ENCODE data around the gene KMT2B.
"Not testable (repeated sequence)": the region's sequence is repeated elsewhere in the genome, so short reads cannot be mapped to it uniquely, and the experiment has no call there.

The KMT2B gene

GRCh38 chr19:35757231-35757748, 39.5 kb downstream of the KMT2B start:
- DNase-seq = peak; percentile 92

DNA sequence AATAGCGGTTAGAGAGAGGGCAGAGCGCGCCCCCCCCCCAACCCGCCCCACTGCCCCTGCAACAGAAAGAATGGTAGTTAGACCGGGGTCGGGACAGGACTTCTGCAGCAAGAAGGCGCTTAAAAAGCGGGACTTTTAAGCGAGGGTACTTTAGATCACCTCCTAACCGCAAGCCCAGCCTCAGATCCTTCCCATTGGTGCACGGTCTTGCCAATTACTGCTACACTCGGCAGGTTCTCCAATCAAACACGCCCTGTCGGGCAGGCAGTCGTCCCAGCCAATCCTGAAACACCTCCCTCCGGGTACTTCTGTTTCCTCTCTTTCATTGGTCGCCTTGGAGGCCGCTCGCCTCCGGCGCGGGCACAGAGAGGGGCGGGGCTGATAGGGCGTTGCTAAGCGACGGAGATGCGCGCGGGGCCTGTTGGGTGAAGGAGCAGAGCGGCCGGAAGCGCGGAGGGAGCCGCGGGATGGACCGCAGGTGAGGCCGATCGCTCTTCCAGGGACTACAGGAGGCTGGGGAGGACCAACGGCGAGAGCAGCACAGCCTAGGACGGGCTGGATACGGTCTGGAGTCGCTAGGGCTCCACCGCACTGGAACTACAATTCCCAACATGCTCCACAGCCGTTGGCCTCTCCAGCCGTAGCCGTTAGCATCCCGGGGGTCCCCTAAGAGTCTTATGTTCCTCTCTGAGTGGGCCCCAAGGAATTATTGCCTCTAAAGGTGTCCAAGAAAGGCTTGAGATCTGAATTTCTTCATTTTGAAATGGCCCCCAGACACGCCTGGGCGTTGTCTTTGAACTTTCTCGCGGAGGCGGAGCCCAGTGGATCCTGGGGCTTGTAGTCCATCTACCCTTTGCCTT, 40.2 kb downstream of the KMT2B start, which contains the start of gene PROSER3:
Gene PROSER3 (plus strand): TSS at position 428 of the 860 bp plus-strand sequence. CDS start 40 bp downstream, at position 468.
- DNase-seq = peak; percentile 100

- no peak for DNase-seq
Observed at GRCh38 chr19:35759697-35760096, 41.9 kb downstream of the KMT2B start.

GRCh38 chr19:35760711-35761349, 43.0 kb downstream of the KMT2B start:
- DNase-seq = no peak

GRCh38 chr19:35764432-35765315, 46.9 kb downstream of the KMT2B start:
- DNase-seq = no peak

DNA sequence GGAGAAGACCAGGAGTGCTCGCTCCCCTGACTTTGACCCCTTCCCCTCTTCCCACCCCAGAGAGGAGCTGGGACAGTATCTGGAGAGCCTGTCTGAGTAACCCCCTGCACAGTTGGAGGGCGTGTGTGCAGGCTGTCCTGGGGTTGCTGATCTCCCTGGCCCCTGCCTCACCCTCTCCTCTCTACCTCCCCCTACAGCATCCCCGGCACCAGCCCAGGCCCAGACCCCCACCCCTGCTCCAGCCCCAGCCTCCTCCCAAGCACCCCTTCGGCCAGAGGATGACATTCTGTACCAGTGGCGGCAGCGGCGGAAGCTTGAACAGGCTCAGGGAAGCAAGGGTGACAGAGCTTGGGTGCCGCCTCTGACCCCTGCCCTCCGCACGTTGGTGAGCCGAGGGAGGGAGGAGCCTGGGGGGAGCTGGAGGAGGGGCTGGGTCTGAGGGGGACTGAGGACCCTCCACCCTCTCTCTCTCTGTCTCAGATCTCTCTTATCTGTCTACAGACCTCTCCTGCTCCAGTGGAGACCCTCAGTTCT, 48.8 kb downstream of the KMT2B start:
- no peak for DNase-seq

DNA sequence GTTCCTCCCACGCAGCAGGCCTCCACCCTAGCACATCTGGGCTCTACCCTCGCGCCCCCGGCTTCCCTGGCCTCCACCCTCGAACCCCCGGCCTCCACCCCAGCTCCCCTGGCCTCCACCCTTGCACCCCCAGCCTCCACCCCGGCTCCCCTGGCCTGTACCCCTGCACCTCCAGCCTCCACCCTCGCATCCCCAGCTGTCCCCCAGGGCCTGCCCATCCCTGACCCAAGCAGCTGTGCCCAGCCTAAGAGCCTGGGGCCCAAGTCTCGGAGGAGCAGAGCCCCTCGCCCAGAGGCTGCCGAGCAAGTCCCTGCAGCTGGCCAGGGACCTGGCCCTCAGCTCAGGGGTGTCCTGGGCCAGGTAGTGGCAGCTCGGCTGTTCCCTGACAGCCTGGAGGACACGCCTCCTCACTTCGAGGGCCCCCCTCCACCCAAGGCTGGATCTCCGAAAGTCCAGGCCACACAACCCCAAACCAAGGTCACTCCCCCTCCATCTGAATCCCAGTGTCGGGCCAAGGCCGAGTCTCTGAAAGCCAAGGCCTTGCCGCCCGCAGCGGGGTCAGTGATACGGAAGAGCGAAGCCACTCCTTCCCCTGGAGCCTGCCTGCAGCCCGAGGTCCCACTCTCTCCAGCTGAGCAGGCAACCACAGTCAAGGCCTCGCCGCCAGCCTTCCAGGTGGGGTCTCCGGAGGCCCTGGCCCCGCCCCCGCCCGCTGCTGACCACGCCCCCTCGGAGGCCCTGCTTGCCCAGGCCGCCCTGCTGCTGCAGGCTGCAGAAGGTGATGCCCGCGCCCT, 49.7 kb downstream of the KMT2B start:
- DNase-seq = no peak

DNA sequence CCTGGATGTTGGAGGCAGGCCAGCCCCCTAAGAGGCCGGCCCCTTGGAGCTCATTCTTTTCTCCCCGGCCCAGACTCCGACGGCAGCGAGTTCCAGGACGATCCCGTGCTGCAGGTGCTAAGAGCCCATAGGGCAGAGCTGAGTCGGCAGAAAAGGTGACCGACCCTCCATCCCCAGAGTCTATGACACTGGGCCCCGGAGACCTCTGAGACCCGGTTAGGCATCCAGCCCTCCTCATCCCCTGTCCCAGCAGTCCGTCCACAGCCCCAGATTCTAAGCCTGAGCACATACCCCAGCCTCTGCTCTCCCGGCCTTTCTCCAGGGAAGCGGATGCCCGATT, 50.2 kb downstream of the KMT2B start:
- DNase-seq = no peak

DNA sequence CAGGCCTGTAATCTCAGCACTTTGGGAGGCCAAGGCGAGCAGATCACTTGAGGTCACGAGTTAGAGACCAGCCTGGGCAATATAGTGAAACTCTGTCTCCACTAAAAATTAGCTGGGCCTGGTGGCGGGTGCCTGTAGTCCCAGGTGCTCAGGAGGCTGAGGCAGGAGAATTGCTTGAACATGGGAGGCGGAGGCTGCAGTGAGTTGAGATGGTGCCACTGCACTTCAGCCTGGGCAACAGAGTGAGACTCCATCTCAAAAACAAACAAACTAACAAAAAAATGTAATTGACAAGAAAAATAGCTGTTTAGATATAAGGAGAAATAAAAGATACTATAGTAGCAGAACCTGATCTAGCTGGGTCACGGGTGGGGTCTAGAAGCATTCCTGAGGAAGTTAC, 54.6 kb downstream of the KMT2B start:
- DNase-seq = not testable (repeated sequence)

DNA sequence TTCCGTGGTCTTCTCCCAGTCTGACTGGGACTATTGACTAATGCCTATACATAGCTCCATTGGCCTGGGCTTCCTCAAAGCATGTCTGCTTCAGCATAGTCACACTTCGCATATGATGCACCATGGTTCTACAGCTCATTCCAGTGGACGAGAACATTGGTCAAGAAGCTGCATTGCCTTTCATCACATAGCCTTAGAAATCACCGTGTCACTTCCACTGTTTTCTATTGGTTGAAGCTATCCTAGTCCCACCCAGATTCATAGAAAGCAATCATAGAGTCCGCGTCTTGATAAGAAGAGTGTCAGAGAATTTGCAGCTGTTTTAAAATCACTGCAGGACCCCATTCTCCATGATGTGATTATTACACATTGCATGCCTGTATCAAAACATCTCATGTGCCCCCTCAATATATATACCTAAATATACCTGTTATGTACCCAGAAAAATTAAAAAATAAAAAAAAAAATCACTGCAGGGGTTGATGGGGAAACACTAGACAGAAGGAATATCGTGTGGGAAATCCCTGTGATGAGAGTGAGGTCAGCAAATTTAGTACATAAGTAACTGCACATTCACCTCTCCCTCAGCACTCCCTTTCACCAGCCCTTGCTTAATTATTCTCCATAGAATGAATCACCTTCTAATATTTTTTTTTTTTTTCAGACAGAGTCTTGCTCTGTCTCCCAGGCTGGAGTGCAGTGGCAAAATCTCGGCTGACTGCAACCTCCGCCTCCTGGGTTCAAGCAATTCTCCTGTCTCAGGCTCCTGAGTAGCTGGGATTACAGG, 55.4 kb downstream of the KMT2B start:
- no peak for DNase-seq

DNA sequence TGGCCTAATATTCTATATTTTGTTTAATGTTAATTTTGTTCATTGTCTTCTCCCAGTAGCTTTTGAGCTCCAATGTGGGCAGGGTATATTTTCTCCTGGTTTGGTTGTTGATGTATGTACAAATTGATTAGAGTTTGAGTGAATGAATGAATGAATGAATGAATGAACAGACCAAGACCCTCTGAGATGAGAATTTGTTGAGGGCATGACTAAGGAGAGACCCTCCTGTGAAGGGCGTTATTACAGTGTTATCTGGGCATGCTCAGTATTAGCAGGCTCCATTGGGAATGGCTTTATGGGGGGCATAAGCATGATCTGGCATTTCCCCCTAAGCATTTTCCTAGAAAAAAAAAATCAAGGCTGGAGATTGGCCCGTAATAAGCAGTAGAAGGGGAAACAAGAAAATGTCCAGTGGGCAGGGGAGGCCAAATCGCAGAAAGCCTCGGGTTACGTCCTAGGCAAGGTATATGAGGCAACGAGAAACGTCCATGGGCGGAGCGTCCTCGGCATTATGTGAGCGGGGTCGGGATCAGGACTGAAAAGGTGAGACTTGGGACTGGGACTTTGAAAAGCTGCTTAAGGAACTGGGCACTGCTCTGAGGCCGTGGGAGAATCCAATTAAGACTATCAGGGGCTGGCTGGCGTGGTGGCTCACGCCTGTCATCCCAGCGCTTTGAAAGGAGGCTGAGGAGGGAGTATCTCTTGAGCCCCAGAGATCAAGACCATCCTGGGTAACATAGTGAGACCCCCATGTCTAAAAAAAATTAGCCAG, 56.7 kb downstream of the KMT2B start:
- DNase-seq = no peak

- no peak for DNase-seq
Observed at GRCh38 chr19:35775046-35775297, 57.2 kb downstream of the KMT2B start.

- DNase-seq = peak; percentile 97
Observed at GRCh38 chr19:35775298-35776101, 57.7 kb downstream of the KMT2B start, which contains the start of gene ARHGAP33. Gene ARHGAP33, plus strand, starts transcription at chr19:35775564. Its CDS starts 95 bp downstream, at chr19:35775659.

DNA sequence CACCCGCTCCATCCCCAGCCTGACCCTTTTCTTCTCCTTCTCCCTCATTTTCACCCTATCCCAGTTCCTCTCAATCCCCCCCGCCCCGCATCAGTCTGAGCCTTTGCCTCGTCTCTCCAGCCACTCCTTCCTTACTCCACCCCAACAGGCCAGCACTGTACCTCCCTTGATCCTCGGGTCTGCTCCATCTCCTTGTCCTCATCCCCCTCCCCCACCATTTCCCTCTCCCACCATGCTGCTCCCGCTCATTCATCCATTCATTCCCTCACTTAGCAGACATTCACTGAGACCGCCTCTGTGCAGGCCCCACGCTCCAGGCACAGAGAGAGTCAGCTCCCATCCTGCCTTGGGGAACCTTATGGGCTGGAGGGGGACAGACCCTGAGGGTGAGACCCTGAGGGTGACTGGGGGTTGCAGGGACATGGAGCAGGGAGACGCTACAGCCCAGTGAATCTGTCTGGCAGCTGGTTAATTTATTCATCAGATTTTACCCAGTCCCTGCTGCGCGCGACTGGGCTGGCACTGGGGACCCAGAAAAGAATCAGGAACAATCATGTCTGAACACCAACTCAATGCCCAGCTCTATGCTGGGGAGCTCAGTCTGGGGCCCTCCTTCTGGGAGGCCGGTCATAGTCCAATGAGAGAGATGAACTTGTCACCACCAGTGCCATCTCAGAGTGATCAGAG, 58.4 kb downstream of the KMT2B start:
- DNase-seq = no peak

GRCh38 chr19:35777086-35777841, 59.5 kb downstream of the KMT2B start:
- DNase-seq = no peak

DNA sequence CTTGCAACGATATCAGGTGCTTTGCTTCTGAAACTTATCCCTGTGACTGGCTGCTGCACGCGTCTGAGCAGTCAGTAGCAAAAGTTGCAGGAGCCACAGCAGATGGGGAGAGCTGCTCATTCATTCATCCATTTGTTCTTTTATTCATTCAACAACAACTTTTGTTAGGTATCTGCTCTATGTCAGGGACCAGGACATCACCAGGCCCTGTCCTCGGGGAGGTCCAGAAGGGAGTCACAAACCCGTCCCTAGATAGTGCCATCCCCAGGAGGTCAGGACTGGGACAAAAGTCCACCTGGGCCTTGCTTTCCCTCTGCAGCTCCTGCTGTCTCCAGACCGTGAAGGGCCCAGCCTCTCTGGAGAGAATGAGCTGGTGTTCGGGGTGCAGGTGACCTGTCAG, 60.2 kb downstream of the KMT2B start:
- no peak for DNase-seq

DNA sequence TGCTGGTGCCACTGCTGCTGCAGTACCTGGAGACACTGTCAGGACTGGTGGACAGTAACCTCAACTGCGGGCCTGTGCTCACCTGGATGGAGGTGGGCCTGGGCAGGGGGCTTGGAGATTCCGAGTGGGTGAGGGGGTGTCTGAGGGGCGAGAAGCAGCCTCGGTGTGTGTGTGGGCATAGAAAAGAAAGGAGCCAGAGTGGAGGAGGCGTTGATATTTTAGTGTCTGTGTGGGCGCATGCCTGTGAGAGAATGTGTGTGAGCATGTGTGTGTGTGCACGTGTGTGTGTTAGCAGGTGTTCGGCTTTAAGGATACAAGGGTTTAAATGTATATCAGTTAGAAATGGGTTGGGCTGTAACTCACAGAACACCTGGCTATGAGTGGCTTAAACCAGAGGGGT, 61.2 kb downstream of the KMT2B start:
- no peak for DNase-seq

GRCh38 chr19:35780058-35780457, 62.3 kb downstream of the KMT2B start:
- no peak for DNase-seq
